ENCODE measurements around the gene ACVR1C.

GRCh38 chr2:157592948-157593347 is 35.7 kb downstream of the ACVR1C start:
- TF ChIP-seq, protein P1, sequence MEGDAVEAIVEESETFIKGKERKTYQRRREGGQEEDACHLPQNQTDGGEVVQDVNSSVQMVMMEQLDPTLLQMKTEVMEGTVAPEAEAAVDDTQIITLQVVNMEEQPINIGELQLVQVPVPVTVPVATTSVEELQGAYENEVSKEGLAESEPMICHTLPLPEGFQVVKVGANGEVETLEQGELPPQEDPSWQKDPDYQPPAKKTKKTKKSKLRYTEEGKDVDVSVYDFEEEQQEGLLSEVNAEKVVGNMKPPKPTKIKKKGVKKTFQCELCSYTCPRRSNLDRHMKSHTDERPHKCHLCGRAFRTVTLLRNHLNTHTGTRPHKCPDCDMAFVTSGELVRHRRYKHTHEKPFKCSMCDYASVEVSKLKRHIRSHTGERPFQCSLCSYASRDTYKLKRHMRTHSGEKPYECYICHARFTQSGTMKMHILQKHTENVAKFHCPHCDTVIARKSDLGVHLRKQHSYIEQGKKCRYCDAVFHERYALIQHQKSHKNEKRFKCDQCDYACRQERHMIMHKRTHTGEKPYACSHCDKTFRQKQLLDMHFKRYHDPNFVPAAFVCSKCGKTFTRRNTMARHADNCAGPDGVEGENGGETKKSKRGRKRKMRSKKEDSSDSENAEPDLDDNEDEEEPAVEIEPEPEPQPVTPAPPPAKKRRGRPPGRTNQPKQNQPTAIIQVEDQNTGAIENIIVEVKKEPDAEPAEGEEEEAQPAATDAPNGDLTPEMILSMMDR (IDR thresholded peaks at IDR 0.05; ENCODE audit: low read depth, low read length), result peak; percentile 30
- no peak for TF ChIP-seq EZH2phosphoT487 (IDR thresholded peaks at IDR 0.05; ENCODE audit: low read depth)
